ENCODE results near the gene PLOD2. TPM values are rescaled to one million over a fixed set of nuclear protein-coding genes. Genes with fewer than 3 reads are reported as not detected.

Gene PLOD2
- total and polyA plus RNA-seq, 4 donors, result 17.8 to 73.9 (median 22.7) TPM

GRCh38 chr3:146100180-146100579 is 60.8 kb downstream of the PLOD2 start:
- Histone ChIP-seq H3K9me3 (ENCODE audit: control insufficient read depth in 4 of 4, insufficient read depth in 3 of 4, low read length in 3 of 4) (no peaks in the 10 kb centered on the region), H3K4me3 (no peak overlapping the region), H3K4me1 (ENCODE audit: control insufficient read depth in 5 of 5, insufficient read depth in 5 of 5, low read length in 5 of 5) (no peaks in the 10 kb centered on the region), H3K36me3 (ENCODE audit: control insufficient read depth in 4 of 4, insufficient read depth in 4 of 4, low read length in 4 of 4) (peaks cover 0 to 18% (median 3%) of the 10 kb centered on the region in 4 donors), H3K27me3 (ENCODE audit: control insufficient read depth in 3 of 3, insufficient read depth in 3 of 3, low read length in 2 of 3) (no peaks in the 10 kb centered on the region), H3K27ac (ENCODE audit: low read depth in 1 of 2, low read length in 1 of 2) (no peak overlapping the region), H3K9ac (ENCODE audit: insufficient read depth in 1 of 2, low read length in 2 of 2) (no peak overlapping the region)
- 95 to 99% methylated on average over 2 of the region's 2 CpGs for WGBS, 2 donors
- no peak for DNase-seq
- no peak for TF ChIP-seq CTCF (IDR thresholded peaks at IDR 0.05; ENCODE audit: control extremely low read depth, extremely low read depth)
- no peak for ATAC-seq (ENCODE audit: insufficient read depth, low FRiP score)

GRCh38 chr3:146099316-146099715 is 61.7 kb downstream of the PLOD2 start:
- no peak overlapping the region for H3K9ac ChIP-seq (ENCODE audit: insufficient read depth in 1 of 2, low read length in 2 of 2)
- ATAC-seq (ENCODE audit: insufficient read depth, low FRiP score) (no peak), DNase-seq (no peak)
- H3K9me3 ChIP-seq (ENCODE audit: control insufficient read depth in 4 of 4, insufficient read depth in 3 of 4, low read length in 3 of 4), result no peaks in the 10 kb centered on the region
- WGBS, 2 donors, result 86 to 92% methylated on average over 9 of the region's 9 CpGs
- no peak overlapping the region for H3K27ac ChIP-seq (ENCODE audit: low read depth in 1 of 2, low read length in 1 of 2)
- no peak for TF ChIP-seq CTCF (IDR thresholded peaks at IDR 0.05; ENCODE audit: control extremely low read depth, extremely low read depth)
- no peak overlapping the region for H3K4me3 ChIP-seq
- H3K4me1 ChIP-seq (ENCODE audit: control insufficient read depth in 5 of 5, insufficient read depth in 5 of 5, low read length in 5 of 5), result no peaks in the 10 kb centered on the region
- no peaks in the 10 kb centered on the region for H3K27me3 ChIP-seq (ENCODE audit: control insufficient read depth in 3 of 3, insufficient read depth in 3 of 3, low read length in 2 of 3)
- H3K36me3 ChIP-seq (ENCODE audit: control insufficient read depth in 4 of 4, insufficient read depth in 4 of 4, low read length in 4 of 4), result peaks cover 0 to 16% (median 3%) of the 10 kb centered on the region in 4 donors

GRCh38 chr3:146093896-146094295 is 67.1 kb downstream of the PLOD2 start:
- WGBS, 2 donors, result 38 to 48% methylated on average over 2 of the region's 2 CpGs

More at GRCh38 chr3:146093896-146094295, 67.1 kb downstream of the PLOD2 start:
- H3K9ac ChIP-seq (ENCODE audit: insufficient read depth in 1 of 2, low read length in 2 of 2), result no peak overlapping the region
- peaks cover 0 to 2% (median 0%) of the 10 kb centered on the region in 4 donors for H3K36me3 ChIP-seq (ENCODE audit: control insufficient read depth in 4 of 4, insufficient read depth in 4 of 4, low read length in 4 of 4)
- no peak overlapping the region for H3K27ac ChIP-seq (ENCODE audit: low read depth in 1 of 2, low read length in 1 of 2)
- no peaks in the 10 kb centered on the region for H3K9me3 ChIP-seq (ENCODE audit: control insufficient read depth in 4 of 4, insufficient read depth in 3 of 4, low read length in 3 of 4)
- H3K4me3 ChIP-seq, result no peak overlapping the region
- ATAC-seq (ENCODE audit: insufficient read depth, low FRiP score), result no peak
- H3K4me1 ChIP-seq (ENCODE audit: control insufficient read depth in 5 of 5, insufficient read depth in 5 of 5, low read length in 5 of 5), result no peaks in the 10 kb centered on the region
- no peak for TF ChIP-seq CTCF (IDR thresholded peaks at IDR 0.05; ENCODE audit: control extremely low read depth, extremely low read depth)
- H3K27me3 ChIP-seq (ENCODE audit: control insufficient read depth in 3 of 3, insufficient read depth in 3 of 3, low read length in 2 of 3), result no peaks in the 10 kb centered on the region
- DNase-seq, result peak in 1 of 3 donors; percentile 16

Data from lung (tissue), 12 donors.